Head of caudate nucleus (tissue), 42 donors: Measurements from ENCODE around the gene CLCA2.

ENCODE experiments used
- DNase-seq, 42 donors: peaks; one replicate each; pipeline versions ENCODE4 v3.0.0 to v3.0.0-alpha.2; 2020 to 2021; ENCODE audit warnings: mixed read lengths in 7 of 42
- intact Hi-C: fragments of 100-400 bp; cut with DNase I; formaldehyde crosslinking; loops from one replicate; pipeline ENCODE4 v1.15.0; 2022

The CLCA2 gene

DNA sequence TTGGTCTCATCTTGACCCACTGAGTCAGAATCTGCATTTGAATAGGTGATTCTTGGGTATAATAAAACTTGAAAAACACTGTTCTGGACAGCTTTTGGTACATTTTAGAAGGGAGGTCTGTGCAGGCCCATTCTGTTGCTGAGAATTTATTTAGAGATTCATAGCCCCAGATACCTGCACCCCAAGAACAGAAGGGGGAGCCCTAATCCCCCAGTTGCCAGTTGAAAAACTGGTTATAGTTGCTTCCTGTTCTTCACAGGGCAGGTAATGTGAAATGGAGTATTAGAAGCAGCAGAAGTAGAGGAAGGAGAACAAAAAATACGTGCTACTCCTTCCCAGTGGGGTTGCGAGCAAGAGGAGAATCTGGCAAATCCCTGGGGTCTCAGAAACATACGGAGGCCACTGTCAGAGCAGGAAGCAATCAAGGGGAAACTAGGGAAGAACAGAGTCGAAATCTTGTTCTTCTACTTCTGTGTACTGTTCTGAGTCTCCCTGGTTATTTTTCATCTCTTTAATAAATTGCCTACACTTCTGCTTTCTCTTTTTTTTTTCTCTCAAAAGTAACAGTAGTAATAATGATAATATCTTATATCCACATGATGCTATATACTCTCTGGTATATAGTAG lies 4.6 kb upstream of the CLCA2 start:
- peak in 27 of 42 donors; percentile 14 to 72 (median 40) for DNase-seq
- intact Hi-C loops = no loop called here

DNA sequence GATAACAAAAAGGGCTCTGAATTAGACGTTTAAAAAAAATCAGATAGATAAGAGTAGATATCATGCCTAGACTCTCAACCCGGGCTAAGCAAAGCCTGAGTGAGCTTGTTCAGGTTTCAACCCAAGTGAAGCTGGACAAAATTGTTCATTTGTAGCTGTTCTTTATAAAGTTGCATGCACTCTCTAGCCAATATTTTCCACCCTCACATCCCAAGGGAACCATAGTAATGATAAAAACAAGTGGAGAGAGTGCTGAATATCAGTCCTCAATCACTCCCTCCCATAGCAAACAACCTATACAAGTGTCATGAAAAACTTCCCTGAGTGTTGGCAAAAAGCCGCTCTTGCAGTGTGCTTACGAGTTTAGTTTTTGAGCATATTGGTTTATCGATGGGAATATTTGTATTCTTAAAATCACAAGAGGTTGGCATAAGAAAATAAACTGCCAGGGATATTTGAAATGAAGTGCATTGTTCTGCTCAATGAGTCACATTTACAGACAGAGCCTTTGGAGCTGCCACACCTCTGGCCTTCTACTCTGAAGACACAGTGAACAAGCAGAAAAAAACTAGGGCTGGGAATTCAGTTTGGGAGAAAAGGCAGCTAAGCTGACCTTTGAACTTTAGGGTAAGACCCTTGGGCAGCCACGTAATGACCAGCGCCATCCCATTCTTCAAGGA lies 2.2 kb upstream of the CLCA2 start:
- DNase-seq = no peak
- intact Hi-C loops = no loop called here

DNA sequence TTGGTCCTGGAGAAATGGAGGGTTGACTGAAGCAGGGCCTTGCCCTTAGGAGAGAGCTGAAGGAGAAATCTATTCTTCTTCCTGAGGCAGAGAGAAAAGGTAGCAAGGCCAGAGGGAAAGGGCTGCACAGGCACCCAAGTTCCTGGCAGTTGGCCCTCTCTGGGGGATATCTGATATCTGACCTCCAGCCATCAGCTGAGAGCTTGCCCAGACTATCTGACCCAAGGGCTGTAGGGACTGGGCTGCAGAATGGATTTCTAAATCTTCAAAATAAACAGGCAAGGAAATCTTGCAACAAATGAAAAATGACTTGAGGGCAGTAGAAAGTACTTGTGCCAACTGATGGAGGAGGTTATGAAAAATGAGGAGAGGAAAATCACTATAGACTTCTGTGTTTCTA lies 498 bp upstream of the CLCA2 start:
- DNase-seq = no peak
- intact Hi-C loops = no loop called here

DNA sequence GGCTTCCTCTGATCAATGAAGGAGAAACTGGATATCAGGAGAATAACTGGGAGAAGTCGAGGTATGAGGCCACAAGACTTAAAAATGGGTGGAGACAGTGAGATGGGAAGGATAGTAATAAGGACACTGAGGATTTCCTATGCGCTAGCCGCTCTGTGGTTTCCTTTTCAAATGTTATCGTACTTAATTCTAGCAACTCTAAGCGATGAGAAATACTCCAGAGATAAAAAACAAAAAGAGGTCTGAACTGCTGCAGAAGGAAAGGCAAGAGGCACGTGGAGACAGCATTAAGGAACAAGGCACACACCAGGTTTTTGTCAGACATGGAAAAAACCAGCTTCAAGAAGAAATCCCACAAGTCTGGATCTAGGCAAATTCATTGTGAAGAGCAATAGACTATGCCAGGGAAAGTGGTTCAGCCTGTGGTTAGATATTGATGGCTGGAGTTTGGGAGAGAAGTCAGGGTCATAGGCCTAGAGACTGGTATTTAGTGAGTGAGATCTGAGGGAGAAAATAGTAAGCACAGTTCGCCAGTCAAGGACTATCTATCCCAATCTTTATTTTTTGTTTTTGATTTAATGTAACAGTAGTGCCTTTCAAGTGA lies 5.3 kb downstream of the CLCA2 start:
- DNase-seq = no peak
- intact Hi-C loops = no loop called here

DNA sequence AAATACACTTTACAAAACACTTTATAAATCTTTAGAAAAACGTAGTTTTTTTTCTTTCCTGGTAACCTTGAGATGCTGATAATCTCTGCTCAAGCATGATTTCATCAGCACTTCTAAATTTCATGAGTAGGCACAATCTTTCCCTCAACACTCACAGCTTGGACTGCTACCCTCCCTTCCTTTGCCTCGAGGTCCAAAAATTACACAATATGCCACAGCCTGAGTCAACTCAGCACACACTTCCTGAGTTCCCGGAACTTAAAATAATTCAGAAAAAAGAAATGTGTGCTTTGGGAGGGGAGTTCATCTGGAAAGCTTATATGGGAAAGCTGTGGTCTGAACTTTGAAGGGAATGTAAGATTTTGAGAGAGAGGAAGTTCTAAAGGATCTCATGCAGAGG lies 5.9 kb downstream of the CLCA2 start:
- DNase-seq = peak in 2 of 42 donors; percentile 13
- intact Hi-C loops = no loop called here

DNA sequence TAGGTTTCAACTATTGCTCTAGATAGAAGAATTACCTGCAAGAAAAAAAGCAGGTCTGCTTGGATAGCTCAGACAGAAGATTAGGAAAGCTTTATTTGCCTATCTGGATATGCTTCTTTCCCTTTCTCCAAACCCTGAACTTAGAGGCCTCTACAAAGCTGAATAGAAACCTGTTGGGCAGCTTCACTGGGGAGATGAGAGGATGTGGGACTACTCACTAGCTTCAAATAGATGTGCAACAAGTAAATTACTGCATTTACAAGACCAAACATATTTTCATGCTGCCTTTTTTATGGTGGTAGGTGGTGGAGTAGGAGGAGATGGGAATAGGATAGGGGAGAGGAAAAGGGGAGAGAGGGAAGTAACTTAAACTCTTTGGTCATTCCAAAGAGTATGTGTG lies 6.4 kb downstream of the CLCA2 start:
- DNase-seq = no peak
- intact Hi-C loops = no loop called here

DNA sequence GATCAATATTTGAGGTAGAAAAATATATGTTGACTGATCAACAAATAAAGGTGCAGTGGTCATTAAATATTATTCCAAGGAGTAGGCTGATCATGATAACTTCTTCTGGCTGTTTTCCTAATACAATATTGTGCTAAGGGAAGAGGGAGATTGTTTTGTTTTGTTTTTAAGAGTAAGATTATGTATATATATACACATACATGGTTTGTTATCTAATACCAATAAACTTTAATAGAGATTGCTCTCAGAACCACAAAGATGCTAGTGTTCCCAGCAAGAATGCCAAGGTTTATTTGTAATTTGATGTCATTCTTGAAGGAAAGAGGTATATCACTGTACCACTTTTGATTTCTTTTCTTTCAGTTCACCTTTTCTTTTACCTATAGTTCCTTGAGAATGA lies 10.1 kb downstream of the CLCA2 start:
- intact Hi-C loops = no loop called here
- no peak for DNase-seq

DNA sequence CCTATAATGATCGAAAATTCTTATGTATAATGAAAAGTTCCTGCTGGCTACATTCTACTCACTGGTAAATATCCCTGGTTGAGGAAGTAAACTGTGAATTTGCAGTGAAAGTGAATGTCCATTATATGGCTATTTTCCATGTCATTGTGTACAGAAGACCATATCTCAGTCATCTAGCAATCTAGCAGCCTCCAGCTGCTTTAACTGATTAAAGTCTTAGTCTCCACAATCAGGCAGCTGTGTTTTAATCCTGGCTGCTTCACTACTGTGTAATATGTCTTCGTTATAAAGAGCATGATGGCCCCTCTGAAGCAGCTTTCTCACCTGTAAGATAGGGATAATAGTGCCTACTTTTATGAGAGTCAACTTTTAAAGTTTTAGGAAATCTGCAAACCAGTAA lies 11.4 kb downstream of the CLCA2 start:
- DNase-seq = no peak

DNA sequence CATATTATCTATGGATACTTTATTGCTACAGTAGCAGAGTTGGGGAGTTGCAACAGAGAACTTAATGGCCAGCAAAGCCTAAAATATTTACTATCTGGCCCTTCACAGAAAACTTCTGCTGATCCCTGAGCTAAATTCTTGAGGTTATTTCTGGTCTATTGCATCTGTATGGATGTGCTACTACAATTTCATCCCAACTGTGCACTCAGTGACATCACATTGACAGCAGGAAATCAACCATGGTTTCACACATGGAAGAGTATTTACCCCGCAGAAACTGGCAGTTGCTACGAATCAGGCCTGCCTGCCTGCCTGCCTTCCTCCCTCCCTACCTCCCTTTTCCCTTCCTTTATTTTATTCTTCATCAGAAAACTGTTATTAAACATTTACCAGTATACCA lies 12.1 kb downstream of the CLCA2 start:
- intact Hi-C loops = no loop called here
- DNase-seq = no peak

More for the DNA sequence above, 11.4 kb downstream of the CLCA2 start:
- intact Hi-C loops = no loop called here

DNA sequence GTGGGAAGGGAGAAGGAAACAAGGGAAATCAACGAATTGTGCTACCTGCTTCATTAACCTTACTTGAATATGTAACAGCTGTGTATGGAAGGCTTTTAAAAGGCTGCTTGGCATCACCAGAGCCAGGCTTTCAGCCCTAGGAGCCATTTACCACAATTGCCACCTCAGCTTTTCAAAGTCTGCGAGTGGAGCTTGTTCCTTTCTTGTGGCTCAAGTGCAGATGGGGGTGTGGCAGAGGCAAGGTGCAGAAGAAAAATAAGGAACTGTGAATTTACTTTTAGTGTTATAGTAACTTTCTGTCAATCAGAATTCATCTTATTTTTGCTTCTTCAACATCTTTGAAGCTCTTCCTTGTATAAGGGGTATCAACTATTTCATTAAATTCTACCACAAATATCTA lies 17.6 kb downstream of the CLCA2 start:
- intact Hi-C loops = no loop called here
- no peak for DNase-seq

DNA sequence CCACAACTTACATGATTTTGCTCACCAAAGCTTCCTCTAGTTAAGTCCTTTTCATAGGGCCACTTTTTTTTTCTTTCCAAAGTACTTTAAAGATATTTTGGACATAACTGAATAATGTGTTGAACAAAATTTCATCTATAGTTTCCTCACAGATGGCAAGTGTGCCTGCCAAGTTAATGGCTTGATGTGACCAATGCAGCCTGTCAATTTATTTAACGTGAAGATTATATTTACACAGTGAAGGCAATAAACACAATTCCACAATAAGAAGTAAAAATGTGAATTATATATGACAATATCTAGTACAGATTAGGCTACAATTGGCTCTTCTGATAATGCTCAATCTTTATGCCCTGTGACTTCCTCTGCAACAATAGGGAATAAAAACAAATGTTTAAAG lies 18.0 kb downstream of the CLCA2 start:
- DNase-seq = no peak
- intact Hi-C loops = no loop called here

DNA sequence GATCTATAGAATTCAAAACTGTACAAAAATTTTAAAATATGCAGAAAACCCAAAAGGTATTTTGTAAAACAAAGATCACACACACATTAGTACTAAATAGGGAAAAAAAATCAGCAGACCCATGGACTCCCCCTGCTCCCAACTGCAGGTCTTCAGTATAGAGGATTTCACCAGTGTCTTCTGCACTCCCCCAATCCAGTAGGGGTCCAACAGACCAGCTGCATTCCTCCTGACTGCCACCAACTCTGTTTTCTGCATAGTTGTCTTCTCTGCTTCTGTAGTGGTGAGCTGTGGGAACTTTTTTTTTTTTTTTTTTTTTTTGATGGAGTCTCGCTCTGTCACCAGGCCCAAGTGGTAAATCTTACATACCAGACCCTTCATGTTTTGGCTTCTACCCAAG lies 21.9 kb downstream of the CLCA2 start:
- DNase-seq = no peak
- intact Hi-C loops = no loop called here

DNA sequence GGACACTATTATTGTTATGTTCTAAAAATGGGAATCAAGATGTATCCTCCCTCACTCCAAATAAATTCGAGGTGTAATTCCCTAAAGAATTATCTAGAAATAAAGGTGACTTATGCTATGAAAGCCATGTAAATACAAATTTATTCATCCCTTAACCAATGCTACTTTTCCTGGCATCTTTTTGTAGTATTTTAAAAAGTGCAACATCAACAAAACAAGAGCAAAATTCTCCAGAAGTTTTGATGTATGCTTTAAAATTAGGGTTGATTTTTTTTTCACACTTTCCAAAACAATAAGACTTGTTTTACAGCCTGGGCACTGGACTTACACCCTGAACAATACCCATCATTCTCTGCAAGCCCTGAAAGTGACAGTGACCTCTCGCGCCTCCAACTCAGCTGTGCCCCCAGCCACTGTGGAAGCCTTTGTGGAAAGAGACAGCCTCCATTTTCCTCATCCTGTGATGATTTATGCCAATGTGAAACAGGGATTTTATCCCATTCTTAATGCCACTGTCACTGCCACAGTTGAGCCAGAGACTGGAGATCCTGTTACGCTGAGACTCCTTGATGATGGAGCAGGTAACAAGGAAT lies 23.3 kb downstream of the CLCA2 start:
- peak; percentile 11 to 85 (median 64) for DNase-seq
- intact Hi-C loops = no loop called here

DNA sequence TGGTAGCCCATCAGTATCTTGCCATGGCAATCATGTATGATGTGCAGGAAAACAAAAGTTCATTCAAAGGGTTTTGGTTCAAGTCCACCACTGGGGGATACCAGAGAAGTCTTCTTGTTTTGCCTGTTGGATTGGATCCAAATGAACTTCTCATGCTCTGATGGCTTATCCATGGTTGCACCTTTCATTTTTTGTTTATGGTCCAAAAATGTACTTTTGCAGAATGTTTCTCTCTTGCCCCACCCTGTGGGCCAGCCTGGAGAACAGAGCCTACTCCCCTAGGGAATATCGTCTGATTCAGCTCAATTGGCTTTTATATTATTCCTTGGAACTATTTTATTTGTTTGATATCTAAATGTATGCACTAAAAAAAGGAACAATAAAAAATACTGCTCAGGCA lies 24.7 kb downstream of the CLCA2 start:
- intact Hi-C loops = no loop called here
- DNase-seq = no peak

DNA sequence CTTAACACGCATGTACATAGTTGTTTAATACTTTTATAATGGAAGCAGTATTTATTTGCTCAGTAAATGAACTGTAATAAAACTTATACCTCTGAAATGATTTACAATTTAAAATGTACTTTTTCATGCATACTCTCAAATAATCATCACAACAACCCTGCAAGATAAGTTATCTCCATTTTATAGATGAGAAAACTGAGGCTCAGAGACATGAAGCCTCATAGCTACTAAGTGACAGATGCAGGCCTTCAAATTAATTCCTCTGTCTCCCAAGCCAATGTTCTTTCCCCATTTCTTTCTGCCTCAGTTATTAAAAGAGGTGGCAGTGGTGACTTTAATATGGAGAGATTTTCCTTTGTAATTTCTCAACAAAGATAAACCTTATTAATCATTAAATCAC lies 25.1 kb downstream of the CLCA2 start:
- intact Hi-C loops = no loop called here
- no peak for DNase-seq

DNA sequence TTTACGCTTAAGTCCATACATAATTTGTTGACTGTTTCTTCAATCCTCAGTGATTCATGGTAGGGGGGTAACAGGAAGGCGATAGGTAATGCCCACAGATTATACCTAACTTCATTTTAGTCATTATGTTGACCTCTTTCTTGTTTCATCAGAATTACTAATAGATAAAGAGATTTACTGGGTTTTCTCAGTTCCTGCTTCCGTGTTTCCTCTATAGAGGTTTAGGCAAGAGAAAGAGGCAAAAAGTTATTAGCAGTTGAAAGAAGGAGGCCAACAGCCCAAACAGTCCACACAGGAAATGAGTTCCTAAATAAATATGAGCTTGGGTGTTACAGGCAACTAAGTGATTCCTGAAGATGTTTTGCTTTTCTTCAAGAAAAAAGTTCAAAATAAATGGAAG lies 26.9 kb downstream of the CLCA2 start:
- intact Hi-C loops = no loop called here
- DNase-seq = no peak

DNA sequence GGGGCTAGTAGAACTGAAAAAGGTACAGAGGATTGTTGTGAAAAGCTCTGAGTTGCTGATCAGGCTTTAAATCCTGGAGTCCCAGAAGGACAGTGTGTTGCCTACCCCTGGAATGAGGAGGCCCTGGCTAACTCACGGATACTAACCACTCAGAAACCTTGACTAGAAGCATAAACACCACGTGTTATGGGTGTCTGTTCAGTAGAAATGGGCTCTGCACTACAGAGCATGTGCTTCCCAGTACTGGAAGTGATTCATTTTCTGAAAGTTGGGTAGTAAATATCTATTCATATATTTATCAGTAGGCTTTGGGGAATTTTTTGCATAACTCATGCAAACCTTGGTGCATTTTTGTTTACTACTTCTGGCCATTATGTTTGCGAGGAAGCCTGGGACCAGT lies 29.7 kb downstream of the CLCA2 start:
- intact Hi-C loops = no loop called here
- no peak for DNase-seq

DNA sequence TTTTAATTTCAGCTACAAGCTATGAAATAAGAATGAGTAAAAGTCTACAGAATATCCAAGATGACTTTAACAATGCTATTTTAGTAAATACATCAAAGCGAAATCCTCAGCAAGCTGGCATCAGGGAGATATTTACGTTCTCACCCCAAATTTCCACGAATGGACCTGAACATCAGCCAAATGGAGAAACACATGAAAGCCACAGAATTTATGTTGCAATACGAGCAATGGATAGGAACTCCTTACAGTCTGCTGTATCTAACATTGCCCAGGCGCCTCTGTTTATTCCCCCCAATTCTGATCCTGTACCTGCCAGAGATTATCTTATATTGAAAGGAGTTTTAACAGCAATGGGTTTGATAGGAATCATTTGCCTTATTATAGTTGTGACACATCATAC lies 31.1 kb downstream of the CLCA2 start:
- intact Hi-C loops = no loop called here
- DNase-seq = no peak

DNA sequence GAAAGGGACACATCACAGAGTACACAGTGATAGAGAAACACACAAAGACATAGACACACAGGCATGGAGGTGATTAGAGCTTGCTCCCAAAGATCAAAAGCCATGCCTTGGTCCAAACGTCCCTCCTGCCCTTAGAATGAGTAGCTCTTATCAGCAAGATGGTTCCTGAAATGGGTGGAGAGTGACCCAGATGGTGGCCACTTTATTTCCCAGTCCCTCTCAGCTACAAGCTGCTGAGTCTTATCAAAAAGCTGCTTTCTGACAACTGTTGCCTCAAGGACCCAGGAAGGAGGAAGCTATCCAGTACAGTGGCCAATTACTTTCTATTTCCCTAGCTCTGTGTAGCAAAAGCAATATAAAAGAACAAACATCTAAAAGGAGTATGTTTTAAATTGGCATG lies 37.0 kb downstream of the CLCA2 start:
- intact Hi-C loops = no loop called here
- DNase-seq = no peak

DNA sequence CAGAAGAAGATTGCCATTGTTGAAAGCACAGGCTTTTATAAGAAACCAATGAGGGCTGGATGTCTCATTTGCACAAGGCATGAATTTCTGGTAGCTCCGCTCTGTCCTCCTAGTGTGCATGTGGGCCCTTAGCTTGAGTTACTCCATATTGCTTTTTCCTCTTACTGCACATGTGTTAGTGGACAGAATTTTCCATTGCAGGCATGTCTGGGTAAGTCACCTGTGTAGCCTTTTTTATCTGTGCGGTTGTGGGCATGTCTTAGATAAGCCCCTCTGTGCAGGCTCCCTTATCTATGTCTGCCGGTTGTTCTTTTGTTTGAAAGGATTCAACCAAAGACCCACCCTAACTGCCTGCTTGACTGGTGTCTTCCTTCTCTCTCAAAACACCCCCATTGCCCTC lies 37.5 kb downstream of the CLCA2 start:
- DNase-seq = no peak
- intact Hi-C loops = no loop called here

DNA sequence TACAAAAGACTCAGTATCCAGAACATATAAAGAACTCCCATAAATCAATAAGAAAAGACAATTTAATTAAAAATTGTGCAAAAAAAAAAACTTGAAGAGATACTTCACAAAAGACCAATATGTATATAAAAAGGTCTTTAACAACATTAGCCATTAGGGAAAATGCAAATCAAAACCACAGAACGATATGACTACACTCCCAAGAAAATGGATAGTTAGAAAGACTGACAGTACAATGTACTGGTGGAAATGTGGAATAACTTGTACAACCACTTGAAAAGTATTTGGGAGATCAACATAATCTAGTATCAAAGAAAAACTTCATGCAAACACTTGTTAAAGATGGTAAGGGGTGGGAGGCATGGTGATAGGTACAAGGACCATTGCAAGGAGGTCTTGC lies 40.8 kb downstream of the CLCA2 start:
- DNase-seq = no peak

More for the DNA sequence above, 40.8 kb downstream of the CLCA2 start:
- intact Hi-C loops = no loop called here
